T-helper 1 cell treated with Interleukin-12 subunit alpha and Interleukin-12 subunit beta and Interleukin-4 antibody, amounts not matched to agents 30 ng/mL and 1 ng/mL, for 36 hours (primary cell): Measurements from ENCODE around the gene CCR2. TPM values are rescaled to one million over a fixed set of nuclear protein-coding genes. Genes with fewer than 3 reads are reported as not detected.
"Not testable (repeated sequence)": the region's sequence is repeated elsewhere in the genome, so short reads cannot be mapped to it uniquely, and the experiment has no call there.

ENCODE experiments used
- intact Hi-C: fragments of 100-400 bp; cut with micrococcal nuclease; formaldehyde crosslinking; loops from one replicate; pipeline ENCODE4 v1.15.1; 2024
- total RNA-seq: library from RNA; stranded (reverse); gene quantifications from 2 replicates; pipeline ENCODE4 v1.2.3, GENCODE V29; 2022

CCR2 gene
- 80.8 and 82.8 TPM in 2 replicates for total RNA-seq

- intact Hi-C loops: loop anchor here (1.0 kb wide), 1 partner anchor 15 kb away; no protein-coding TSS in a partner anchor
These were observed at the start of gene CCR2 for GRCh38 chr3:46353647-46354410. CCR2 (plus strand) TSS chr3:46354111; CDS start chr3:46357528, 3,417 bp downstream.

GRCh38 chr3:46304739-46305138, 49.2 kb upstream of the CCR2 start:
- intact Hi-C loops: no loop called here

- intact Hi-C loops: loop anchor here (5.0 kb wide), 1 partner anchor 36 kb away; no protein-coding TSS in a partner anchor
These were observed 40.9 kb upstream of the CCR2 start for GRCh38 chr3:46312991-46313390.

GRCh38 chr3:46314517-46314916, 39.4 kb upstream of the CCR2 start:
- intact Hi-C loops: loop anchor here (2.0 to 5.0 kb wide), 2 partner anchors 16 to 37 kb away; no protein-coding TSS in a partner anchor

- intact Hi-C loops: no loop called here
These were observed 37.7 kb upstream of the CCR2 start for GRCh38 chr3:46316206-46316605.

GRCh38 chr3:46318207-46318927, 35.5 kb upstream of the CCR2 start:
- intact Hi-C loops: no loop called here

- intact Hi-C loops: no loop called here
These were observed 32.3 kb upstream of the CCR2 start for GRCh38 chr3:46321461-46322104.

GRCh38 chr3:46324036-46324435, 29.9 kb upstream of the CCR2 start:
- intact Hi-C loops: no loop called here

- intact Hi-C loops: no loop called here
These were observed 28.1 kb upstream of the CCR2 start for GRCh38 chr3:46325645-46326300.

GRCh38 chr3:46330676-46331075, 23.2 kb upstream of the CCR2 start:
- intact Hi-C loops: not testable (repeated sequence)

GRCh38 chr3:46334741-46335478, 19.0 kb upstream of the CCR2 start:
- intact Hi-C loops: loop anchor here (1.0 kb wide), 1 partner anchor 14 kb away; no protein-coding TSS in a partner anchor

- intact Hi-C loops: loop anchor here (1.0 kb wide), 1 partner anchor 14 kb away; no protein-coding TSS in a partner anchor
These were observed 18.4 kb upstream of the CCR2 start for GRCh38 chr3:46335541-46335940.

GRCh38 chr3:46337911-46338310, 16.0 kb upstream of the CCR2 start:
- intact Hi-C loops: no loop called here

- intact Hi-C loops: no loop called here
These were observed 15.1 kb upstream of the CCR2 start for GRCh38 chr3:46338840-46339239.

- intact Hi-C loops: no loop called here
These were observed 9.4 kb upstream of the CCR2 start for GRCh38 chr3:46344476-46344875.

- intact Hi-C loops: loop anchor here (1.0 to 2.0 kb wide), 4 partner anchors 14 to 72 kb away; no protein-coding TSS in a partner anchor
These were observed 5.0 kb upstream of the CCR2 start for GRCh38 chr3:46348823-46349482.

- intact Hi-C loops: loop anchor here (1.0 to 2.0 kb wide), 5 partner anchors 14 to 73 kb away; partner anchors contain the start of gene CCR5
These were observed 4.2 kb upstream of the CCR2 start for GRCh38 chr3:46349484-46350261.

GRCh38 chr3:46350262-46350565, 3.7 kb upstream of the CCR2 start:
- intact Hi-C loops: loop anchor here (1.0 kb wide), 1 partner anchor 20 kb away; the partner anchor contains the start of gene CCR5

- intact Hi-C loops: no loop called here
These were observed 2.3 kb upstream of the CCR2 start for GRCh38 chr3:46351646-46352045.
